ENCODE results near the gene CACNA1H.
"Not testable (repeated sequence)": the region's sequence is repeated elsewhere in the genome, so short reads cannot be mapped to it uniquely, and the experiment has no call there.

The CACNA1H gene

DNA sequence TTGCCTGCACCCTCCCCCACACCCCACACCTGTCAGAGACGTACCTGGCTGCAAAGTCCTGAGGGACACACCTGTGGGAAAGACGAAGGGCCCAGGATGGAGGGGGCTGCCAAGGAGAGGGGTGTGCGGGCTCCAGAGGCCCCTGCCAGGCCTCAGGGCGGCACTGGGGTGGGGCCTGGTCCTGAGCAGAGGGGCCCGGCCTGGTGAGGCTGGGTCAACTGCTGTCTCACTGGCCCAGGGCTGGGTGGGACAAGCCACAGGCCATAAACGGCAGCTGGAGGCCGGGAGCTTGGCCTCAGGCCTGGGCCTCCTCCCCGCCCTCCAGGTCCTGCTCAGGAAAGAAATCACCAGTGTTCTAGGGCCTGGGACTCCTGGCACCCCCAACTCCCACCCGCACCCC is 71.7 kb downstream of the CACNA1H start:
- DNase-seq (ENCODE audit: low read depth in 2 of 2), result no peak

DNA sequence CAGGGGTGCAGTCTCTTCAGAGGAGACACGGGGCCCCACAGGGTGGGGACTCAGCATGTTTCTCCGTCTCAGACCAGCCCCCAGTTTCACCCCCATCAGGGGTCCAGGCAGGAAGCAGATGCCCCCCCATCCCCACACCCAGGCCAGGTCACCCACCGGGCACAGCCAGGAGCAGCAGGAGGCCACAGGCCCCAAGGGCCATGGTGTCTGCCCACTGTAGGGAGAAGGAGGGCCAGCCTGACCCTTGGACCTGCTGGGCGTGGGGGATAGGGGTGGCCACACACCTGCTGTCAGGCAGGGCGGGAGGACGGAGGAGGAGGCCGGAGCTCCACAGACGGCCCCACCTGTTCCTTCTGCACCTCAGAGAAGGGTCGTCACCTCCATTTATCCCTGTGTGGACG is 72.1 kb downstream of the CACNA1H start, which contains the start of gene TPSG1:
Gene TPSG1, minus strand, starts transcription at position 218 of the 401 bp plus-strand sequence. Its CDS starts 16 bp downstream, at position 202.
- DNase-seq (ENCODE audit: low read depth in 2 of 2), result no peak

DNA sequence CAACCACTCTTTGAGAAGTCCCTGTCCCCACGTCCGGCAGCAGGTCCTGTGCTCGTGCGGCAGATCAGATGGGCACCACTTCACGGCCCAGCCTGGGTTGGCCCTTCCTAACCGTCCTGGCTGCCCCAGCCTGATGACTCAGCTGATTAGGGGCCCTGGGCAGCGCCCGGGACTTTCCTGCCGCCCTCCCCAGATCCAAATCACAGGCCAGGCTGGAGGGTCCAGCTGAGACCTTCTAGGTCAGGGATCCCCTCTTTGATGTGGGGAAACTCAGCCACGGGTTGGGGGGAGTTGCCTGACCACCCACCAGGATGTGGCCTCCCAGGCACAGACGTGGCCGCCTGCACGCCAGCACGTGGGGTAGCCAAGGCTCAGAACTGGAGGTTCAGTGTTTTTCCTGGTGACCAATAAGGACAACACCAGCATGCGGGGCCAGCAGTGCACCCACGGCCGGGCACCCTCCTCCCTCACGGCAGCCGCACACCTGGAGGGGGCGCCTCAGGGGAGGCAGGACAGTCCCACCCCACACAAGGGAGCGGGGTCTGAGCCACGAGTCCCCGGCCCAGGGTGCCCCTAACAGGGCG is 72.9 kb downstream of the CACNA1H start:
- not testable (repeated sequence) for DNase-seq (ENCODE audit: low read depth in 2 of 2)

DNA sequence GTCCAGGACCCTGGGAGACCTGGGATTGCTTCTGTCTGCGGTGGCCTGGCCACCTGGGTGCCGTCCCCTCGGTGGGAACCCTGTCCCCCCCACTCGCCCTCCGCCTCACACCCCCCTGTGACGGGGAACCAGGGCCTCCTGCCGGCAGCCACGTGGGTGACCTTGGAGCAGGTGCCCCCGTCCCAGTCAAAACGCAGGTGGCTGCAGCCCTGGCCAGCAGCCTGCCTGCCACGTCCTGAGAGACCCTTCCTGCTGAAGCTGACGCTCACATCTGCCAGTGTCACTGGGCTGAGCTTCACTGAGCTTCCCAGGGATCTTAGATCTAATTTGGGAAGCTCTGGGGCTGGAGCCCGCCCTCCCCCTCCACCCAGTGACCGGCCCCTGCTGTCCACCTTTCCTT is 73.8 kb downstream of the CACNA1H start:
- DNase-seq (ENCODE audit: low read depth in 2 of 2), result not testable (repeated sequence)

DNA sequence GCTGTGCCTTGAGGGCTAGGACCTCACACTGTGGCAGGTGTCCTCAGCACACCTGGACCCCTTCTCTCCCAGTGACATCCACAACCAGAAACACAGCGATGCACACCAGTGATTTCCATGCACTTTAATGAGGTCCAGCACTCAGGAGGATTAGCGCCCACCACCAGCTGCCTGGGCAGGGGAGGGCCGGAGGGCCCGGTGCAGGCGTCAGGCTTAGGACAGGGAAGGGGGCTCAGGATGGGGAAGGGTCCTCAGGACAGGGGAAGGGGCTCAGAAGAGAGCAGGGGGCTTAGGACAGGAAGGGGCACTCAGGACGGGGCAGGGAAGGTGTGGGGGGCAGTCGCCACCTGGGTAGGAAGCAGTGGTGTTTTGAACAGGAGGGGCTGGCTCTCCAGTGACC is 75.3 kb downstream of the CACNA1H start:
- DNase-seq (ENCODE audit: low read depth in 2 of 2), result not testable (repeated sequence)

DNA sequence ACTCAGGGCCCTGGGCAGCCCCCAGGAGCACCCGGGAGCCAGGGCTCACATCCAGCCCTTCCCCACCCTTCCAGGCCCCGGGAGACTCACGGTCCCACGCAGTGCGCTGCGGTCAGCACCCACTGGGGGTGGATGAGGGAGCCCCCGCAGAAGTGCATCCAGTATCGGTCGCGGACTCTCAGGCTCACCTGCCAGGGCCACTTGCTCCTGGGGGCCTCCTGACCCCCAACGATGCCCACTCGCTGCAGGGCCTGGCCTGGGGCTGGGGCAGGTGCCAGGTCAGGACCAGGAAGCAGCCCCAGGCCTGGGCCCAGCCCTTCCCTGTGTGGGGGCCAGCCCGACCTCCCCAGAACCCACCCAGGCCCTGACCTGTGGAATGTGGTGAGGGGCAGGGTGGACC is 76.6 kb downstream of the CACNA1H start:
- not testable (repeated sequence) for DNase-seq (ENCODE audit: low read depth in 2 of 2)

DNA sequence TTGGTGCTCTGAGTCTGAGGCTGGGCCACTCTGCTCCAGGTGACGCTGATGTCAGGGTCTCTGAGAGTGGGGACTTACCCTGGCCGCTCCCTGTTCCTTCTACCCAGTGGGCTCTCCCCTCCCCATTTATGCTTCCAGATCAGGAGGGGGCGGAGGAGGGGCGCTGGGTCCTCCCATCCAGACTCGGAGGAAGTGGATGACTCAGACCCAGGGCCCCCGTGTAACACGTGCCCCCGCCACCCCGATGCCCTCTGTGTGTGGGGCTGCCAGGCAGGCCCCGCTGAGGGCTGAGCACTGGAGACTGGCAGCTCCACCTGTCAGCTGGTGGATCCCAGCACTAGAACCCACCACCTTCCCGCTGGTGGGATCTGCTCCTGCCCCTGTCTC is 77.2 kb downstream of the CACNA1H start, which contains the start of gene TPSB2:
Gene TPSB2, minus strand, starts transcription at position 101 of the 387 bp plus-strand sequence. CDS start 233 bp downstream, outside the sequence.
- not testable (repeated sequence) for DNase-seq (ENCODE audit: low read depth in 2 of 2)

DNA sequence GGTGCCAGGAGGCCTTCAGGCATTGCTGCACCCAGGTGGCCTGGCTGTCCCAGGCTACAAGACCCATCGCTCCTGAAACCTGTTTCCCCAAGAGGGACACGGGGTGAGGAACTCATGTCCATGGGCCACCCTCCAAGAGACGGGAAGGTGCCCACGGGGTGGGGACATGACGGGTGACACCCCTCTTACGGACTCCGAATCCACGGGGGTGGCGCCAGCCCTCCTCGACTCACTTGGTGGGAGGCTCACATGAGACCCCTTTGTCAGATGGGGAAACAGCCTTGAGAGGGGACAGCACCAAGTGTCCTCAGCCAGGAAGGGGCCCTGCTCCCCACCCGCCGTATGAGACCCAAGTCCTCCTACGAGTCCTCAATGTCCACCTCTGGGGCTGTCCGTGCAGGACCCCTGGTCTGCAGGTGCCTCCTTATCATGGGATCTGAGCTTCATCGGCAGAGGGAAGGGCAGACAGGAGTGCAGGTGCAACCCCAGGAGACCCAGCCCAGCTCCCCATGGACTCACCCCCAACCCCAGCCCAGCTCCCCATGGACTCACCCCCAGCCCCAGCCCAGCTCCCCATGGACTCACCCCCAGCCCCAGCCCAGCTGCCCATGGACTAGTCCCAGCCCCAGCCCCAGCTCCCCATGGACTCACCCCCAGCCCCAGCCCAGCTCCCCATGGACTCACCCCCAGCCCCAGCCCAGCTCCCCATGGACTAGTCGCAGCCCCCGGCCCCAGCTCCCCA is 77.7 kb downstream of the CACNA1H start:
- DNase-seq (ENCODE audit: low read depth in 2 of 2), result not testable (repeated sequence)

DNA sequence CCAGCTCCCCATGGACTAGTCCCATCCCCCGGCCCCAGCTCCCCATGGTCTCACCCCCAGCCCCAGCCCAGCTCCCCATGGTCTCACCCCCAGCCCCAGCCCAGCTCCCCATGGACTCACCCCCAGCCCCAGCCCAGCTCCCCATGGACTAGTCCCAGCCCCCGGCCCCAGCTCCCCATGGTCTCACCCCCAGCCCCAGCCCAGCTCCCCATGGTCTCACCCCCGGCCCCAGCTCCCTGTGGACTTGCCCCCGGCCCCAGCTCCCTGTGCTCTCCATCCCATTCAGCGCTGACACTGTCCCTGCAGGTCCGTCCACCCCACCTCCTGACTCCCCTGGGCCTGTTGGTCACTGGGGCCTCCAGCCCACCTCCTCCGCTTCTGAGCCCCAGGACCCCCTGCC is 78.4 kb downstream of the CACNA1H start:
- DNase-seq (ENCODE audit: low read depth in 2 of 2), result not testable (repeated sequence)

DNA sequence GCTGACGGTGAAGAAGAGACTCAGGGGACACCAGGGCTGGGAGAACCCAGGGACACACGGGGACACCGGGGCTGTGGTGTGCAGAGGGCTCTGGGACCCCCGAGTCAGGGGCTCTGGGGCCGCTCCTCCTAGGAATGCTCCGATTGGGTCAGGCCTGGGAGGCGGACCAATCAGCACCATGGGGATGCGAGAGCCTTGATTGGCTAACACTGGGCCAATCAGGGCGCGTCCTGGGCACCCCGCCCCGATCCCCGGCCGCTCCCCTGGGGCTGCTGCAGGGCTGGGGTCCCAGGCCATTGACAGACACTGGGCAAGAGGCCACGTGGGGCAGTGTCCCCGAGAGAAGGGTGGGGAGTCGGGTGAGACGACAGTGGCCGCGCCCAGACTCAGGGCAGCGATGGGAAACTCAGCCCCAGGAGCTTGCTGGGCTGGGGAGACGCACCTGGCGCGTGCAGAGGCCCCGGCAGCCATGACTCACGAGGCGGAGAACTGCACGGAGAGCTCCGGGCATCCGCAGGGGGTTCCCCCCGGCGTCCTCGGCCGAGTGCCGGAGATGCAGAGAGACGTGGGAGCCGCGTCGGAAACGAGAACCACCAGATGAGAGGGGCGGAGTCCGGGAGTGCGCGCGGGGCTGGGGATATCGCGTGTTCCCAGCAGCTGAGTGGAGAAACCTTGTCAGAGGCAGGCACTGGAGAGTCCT is 79.3 kb downstream of the CACNA1H start:
- not testable (repeated sequence) for DNase-seq (ENCODE audit: low read depth in 2 of 2)

DNA sequence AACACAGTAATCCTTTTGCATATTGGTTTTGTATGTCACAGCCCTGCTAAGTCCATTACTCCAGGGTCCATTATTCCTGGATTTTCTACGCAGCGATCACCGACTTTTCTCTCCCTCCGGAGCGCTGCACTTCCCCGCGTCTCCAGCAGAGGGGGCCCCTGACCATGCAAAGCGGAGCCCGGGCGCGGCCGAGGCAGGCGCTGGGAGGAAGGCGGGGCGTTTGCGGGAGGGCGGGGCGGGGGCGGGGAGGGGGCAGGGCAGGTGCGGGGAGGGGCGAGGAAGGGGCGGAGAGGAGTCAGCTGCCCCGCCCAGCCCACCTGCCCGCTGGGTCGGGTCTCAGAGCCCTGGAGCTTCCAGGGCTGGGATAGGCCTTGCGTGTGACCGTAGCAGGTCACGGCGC is 83.8 kb downstream of the CACNA1H start:
- not testable (repeated sequence) for DNase-seq (ENCODE audit: low read depth in 2 of 2)

DNA sequence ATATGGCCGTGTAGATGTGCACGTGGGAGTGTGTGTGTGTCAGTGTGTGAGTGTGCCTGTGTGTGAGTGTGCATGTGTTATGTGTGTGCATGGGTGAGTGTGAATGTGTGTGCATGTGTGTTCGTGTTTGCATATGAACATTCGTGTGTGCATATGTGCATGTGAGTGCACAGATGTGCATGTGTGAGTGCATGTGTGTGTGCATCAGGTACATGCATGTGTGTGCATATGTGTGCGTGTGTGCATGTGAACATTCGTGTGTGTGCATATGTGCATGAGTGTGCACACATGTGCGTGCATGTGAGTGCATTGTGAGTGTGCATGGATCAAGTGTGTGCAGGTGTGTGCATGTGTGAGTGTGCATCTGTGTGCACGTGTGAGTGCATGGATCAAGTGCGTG is 85.1 kb downstream of the CACNA1H start:
- no peak for DNase-seq (ENCODE audit: low read depth in 2 of 2)

DNA sequence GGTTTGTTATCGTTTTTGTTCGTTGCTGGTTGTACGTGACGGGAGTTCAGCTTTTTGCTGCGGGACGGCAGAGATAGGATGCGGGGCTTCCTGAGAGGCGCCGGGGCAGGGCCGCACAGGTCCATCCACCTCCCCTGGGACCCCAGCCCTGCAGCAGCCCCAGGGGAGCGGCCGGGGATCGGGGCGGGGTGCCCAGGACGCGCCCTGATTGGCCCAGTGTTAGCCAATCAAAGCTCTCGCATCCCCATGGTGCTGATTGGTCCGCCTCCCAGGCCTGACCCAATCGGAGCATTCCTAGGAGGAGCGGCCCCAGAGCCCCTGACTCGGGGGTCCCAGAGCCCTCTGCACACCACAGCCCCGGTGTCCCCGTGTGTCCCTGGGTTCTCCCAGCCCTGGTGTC is 86.0 kb downstream of the CACNA1H start:
- not testable (repeated sequence) for DNase-seq (ENCODE audit: low read depth in 2 of 2)

DNA sequence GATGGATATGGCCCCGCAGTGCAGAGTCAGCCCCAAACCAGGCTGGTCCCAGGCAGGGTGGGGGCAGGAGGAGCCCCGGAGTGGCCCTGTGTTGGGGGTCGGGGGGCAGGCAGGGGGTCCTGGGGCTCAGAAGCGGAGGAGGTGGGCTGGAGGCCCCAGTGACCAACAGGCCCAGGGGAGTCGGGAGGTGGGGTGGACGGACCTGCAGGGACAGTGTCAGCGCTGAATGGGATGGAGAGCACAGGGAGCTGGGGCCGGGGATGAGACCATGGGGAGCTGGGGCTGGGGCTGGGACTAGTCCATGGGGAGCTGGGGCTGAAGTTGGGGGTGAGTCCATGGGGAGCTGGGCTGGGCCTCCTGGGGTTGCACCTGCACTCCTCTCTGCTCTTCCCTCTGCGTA is 86.7 kb downstream of the CACNA1H start:
- not testable (repeated sequence) for DNase-seq (ENCODE audit: low read depth in 2 of 2)

DNA sequence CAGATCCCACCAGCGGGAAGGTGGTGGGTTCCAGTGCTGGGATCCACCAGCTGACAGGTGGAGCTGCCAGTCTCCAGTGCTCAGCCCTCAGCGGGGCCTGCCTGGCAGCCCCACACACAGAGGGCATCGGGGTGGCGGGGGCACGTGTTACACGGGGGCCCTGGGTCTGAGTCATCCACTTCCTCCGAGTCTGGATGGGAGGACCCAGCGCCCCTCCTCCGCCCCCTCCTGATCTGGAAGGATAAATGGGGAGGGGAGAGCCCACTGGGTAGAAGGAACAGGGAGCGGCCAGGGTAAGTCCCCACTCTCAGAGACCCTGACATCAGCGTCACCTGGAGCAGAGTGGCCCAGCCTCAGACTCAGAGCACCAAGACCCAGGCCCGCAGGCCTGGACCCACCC is 87.5 kb downstream of the CACNA1H start, which contains the start of gene TPSAB1:
Gene TPSAB1, plus strand, starts transcription at position 270 of the 400 bp plus-strand sequence. CDS start 234 bp downstream, outside the sequence.
- not testable (repeated sequence) for DNase-seq (ENCODE audit: low read depth in 2 of 2)

DNA sequence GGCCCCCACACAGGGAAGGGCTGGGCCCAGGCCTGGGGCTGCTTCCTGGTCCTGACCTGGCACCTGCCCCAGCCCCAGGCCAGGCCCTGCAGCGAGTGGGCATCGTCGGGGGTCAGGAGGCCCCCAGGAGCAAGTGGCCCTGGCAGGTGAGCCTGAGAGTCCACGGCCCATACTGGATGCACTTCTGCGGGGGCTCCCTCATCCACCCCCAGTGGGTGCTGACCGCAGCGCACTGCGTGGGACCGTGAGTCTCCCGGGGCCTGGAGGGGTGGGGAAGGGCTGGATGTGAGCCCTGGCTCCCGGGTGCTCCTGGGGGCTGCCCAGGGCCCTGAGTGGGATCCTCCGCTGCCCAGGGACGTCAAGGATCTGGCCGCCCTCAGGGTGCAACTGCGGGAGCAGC is 88.2 kb downstream of the CACNA1H start:
- DNase-seq (ENCODE audit: low read depth in 2 of 2), result not testable (repeated sequence)

DNA sequence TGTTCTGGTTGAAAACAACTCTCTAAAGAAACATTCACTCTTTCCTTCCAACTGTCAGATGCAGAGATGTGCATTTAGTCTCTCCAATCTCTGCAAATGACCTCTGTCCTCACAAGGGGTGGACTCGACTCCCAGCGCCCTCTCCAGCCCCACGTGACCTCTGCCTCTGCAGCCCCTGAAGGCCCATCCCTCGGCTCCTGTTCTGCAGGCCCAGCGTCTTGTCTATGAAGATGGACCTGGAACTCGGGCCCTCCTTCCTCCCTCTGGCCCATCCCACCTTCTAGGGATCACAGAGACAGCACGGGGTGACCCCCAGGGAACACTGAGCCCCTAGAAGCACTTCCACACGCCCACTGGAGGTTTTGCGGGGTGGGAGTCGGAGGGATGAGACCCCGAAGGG is 90.5 kb downstream of the CACNA1H start:
- not testable (repeated sequence) for DNase-seq (ENCODE audit: low read depth in 2 of 2)

DNA sequence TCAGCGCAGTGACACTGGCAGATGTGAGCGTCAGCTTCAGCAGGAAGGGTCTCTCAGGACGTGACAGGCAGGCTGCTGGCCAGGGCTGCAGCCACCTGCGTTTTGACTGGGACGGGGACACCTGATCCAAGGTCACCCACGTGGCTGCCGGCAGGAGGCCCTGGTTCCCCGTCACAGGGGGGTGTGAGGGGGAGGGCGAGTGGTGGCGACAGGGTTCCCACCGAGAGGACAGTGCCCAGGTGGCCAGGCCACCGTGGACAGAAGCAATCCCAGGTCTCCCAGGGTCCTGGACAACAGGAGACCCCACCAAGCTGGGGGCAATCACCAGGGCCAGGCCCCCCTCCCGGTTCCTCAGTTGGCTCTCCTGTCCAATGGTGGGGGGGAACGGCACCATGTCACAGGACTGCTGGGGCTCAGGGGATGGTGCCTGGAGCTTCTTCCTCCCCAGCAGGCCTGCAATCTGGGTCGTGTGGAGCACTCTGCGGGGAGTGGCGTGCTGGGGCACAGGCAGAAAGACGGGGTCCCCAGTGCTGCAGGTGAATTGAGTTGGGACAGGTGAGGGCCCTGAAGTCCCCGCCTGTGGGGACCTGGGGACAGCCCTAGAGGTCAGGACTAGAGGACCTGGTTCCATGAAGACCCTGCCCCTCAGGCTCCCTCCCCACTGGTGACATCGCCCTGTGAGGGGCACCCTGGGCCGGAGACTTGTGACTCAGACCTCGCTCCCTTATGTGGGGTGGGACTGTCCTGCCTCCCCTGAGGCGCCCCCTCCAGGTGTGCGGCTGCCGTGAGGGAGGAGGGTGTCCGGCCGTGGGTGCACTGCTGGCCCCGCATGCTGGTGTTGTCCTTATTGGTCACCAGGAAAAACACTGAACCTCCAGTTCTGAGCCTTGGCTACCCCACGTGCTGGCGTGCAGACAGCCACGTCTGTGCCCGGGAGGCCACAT is 91.3 kb downstream of the CACNA1H start:
- not testable (repeated sequence) for DNase-seq (ENCODE audit: low read depth in 2 of 2)

DNA sequence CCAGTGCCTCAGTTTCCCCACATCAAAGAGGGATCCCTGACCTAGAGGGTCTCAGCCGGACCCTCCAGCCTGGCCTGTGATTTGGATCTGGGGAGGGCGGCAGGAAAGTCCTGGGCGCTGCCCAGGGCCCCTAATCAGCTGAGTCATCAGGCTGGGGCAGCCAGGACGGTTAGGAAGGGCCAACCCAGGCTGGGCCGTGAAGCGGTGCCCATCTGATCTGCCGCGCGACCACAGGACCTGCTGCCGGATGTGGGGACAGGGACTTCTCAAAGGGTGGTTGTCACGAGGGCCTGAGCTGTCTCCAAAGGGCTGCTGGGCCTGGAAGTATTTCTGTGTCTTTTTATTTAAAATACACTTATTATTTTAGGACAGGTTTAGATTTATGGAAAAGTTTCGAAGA is 92.0 kb downstream of the CACNA1H start:
- DNase-seq (ENCODE audit: low read depth in 2 of 2), result peak in 1 of 2 donors; percentile 12

DNA sequence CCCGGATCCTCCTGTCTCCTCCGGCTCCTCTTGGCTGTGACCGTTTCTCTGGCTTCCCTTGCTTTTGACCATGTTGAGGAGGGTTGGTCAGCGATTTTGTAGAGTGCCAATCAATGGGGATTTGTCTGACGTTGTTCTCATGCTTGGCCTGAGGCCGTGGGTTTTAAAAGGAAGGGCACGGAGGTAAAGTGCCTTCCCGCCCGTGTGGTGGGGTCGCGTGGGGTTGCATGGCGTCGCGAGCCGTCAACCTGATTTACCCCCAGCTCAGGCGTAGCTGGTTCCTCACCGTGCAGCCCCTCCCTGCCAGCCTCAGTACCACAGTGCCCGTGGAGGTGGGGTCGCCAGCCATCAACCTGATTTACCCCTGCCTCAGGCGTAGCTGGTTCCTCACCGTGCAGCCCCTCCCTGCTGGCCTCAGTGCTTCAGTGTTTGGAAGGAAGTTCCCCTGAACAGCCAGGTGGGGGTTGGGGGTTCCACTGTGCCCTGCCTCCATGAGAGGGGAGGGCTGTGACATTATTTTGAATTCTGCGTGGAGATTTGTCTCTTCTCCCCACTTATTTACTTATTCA is 92.6 kb downstream of the CACNA1H start:
- no peak for DNase-seq (ENCODE audit: low read depth in 2 of 2)

Measured in stimulated activated CD8-positive, alpha-beta memory T cell treated with anti-CD3 and anti-CD28 coated beads, Interleukin-7, amount 100 ng/mL, for 4 hours (primary cell).